Suprapubic skin (tissue), 4 donors: Measurements from ENCODE around the gene RIMKLA. TPM values are rescaled to one million over a fixed set of nuclear protein-coding genes. Genes with fewer than 3 reads are reported as not detected.
A peak's percentile ranks its signal among the peaks of the same experiment; 100 is the strongest.

Experiments used
- DNase-seq, 2 donors: peaks; one replicate each; pipeline ENCODE4 v3.0.0-alpha.2; 2019; ENCODE audit warnings: low spot score in 2 of 2
- H3K27ac ChIP-seq: fragments of 200-600 bp; sonication (generic); one replicate; pipeline ENCODE4 v1.5.1; 2019
- H3K27me3 ChIP-seq: fragments of 200-600 bp; sonication (generic); one replicate; pipeline ENCODE4 v1.5.1; 2019
- H3K36me3 ChIP-seq: fragments of 200-600 bp; sonication (generic); one replicate; pipeline ENCODE4 v1.5.1; 2019
- H3K4me1 ChIP-seq: fragments of 200-600 bp; sonication (generic); one replicate; pipeline ENCODE4 v1.5.1; 2019
- H3K4me3 ChIP-seq: fragments of 200-600 bp; sonication (generic); one replicate; pipeline ENCODE4 v1.5.1; 2019; ENCODE audit warnings: mild to moderate bottlenecking
- H3K9me3 ChIP-seq: fragments of 200-600 bp; sonication (generic); one replicate; pipeline ENCODE4 v1.5.1; 2019
- CTCF ChIP-seq, 2 donors: fragments of 200-600 bp in 1 of 2; fragments of 450-650 bp in 1 of 2; sonication (generic) in 1 of 2; IDR thresholded peaks; one replicate each; pipeline ENCODE4 v1.5.1; 2016 to 2019; ENCODE audit warnings: antibody characterized with exemption in 2 of 2, mild to moderate bottlenecking in 1 of 2, moderate library complexity in 1 of 2
- EP300 ChIP-seq: sonication (generic); formaldehyde crosslinking; IDR thresholded peaks from one replicate; pipeline ENCODE4 v1.6.1; 2017; ENCODE audit warnings: antibody characterized with exemption
- POLR2A ChIP-seq, 2 donors: fragments of 450-650 bp; IDR thresholded peaks; one replicate each; pipeline ENCODE4 v1.6.1; 2017; ENCODE audit warnings: antibody characterized with exemption in 2 of 2, mild to moderate bottlenecking in 2 of 2, moderate library complexity in 2 of 2
- POLR2AphosphoS5 ChIP-seq, 3 donors: sonication (generic); formaldehyde crosslinking; IDR thresholded peaks; one replicate each; pipeline ENCODE4 v1.6.1; 2017; ENCODE audit warnings: antibody characterized with exemption in 3 of 3
- WGBS: methylation state at CpG from one replicate; pipeline ENCODE4 v1.1.5; 2018; 5-methylcytosine and 5-hydroxymethylcytosine counted together
- total RNA-seq, 4 donors: library from RNA; depleted of rRNA; stranded (reverse); fragments of >200 nt; gene quantifications; one replicate each; pipeline ENCODE4 v1.1.0, GENCODE V29; 2016

RIMKLA gene
- total RNA-seq, 4 donors from 2014 or later, result 0.11 to 0.93 (median 0.54) TPM

DNA sequence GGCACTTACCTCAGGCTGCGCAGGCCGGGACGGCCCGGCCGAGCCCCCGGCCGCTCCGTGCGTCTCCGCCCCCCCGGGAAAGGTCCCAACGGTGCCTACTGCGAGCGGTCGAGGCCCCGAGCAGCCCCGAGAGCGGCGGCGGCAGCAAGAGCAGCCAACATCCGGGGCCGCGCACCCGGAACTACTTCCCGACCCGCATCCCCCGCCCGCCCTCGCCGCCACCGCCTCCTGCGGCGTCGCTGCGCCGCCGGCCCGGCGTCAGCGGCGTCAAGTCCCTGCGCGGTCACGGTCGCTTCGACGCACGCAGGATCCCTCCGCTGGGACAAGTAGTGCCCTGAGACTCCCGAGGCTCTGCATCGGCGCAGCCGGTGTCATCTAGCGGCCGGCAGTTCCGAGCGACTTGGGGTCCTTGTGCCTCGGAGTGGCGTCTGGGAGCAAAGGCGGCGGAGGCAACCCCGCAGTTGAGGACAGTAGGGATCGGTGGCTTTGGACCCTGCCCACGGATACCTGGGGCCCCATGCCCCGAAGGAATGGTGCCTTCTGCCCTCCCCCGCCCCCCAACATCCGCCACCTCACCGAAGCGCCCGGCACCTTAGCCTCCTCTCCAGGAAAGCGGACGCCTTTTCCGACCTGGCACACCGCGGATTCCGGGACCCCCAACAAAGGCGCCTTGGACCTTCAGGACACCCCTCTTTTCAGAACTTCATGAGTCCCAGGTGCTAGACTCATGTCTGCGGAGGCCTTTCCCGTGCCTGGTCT lies 45.4 kb upstream of the RIMKLA start, which contains the start of gene FOXJ3:
FOXJ3 (minus strand) TSS at position 186 of the 759 bp plus-strand sequence. CDS start 24,142 bp downstream, outside the sequence.
- no peaks in the 10 kb centered on the region for H3K27me3 ChIP-seq
- TF ChIP-seq POLR2A (IDR thresholded peaks at IDR 0.05) (peak in 1 of 2 donors; percentile 42), POLR2AphosphoS5 (IDR thresholded peaks at IDR 0.05) (peak in 2 of 3 donors; percentile 52 to 99), CTCF (IDR thresholded peaks at IDR 0.05) (no peak)
- H3K4me3 ChIP-seq, result peak within 1 kb of the TSS; percentile 79
- H3K9me3 ChIP-seq, result no peaks in the 10 kb centered on the region
- H3K36me3 ChIP-seq, result no peaks in the 10 kb centered on the region
- peaks cover 37% of the 10 kb centered on the region for H3K4me1 ChIP-seq
- 0% methylated on average over 8 of the region's 79 CpGs for WGBS
- H3K27ac ChIP-seq, result peak within 1 kb of the TSS; percentile 90
- peak; percentile 91 to 93 for DNase-seq

DNA sequence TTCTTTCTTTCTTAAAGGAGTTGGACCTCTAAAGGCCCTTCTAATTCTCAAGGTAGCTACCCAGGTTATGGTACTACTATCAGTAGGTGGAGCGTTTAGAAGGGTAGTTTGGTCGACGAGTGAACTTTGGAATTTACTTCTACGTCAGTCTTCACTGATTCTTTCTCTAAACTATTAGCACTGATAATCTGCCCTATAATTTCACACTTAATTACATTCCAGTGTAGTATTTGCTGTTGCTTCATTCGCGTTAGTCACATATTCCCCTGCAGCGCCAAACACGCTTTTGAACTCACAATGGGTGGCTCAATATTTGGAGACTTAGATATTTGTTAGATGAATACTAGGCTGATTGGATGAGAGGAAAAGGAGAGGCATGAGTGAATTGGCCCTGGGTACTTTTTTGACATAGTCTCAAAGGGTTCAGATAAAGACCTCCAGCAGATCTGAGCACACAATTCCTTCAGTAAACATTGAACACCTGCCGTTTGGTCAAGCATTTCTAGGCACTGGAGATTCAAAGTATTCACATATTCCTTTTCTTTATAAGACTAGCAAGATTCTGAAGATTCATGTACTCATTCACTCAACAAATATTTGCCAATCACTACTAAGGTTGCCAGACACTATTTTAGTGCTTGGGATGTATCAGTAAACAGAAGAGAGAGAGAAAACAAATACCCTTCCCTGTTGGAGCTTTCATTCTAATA lies 44.6 kb upstream of the RIMKLA start:
- 12% methylated on average over 9 of the region's 9 CpGs for WGBS
- no peak for TF ChIP-seq POLR2AphosphoS5 (IDR thresholded peaks at IDR 0.05)
- TF ChIP-seq CTCF (IDR thresholded peaks at IDR 0.05), result no peak
- TF ChIP-seq EP300, result no peak
- TF ChIP-seq POLR2A (IDR thresholded peaks at IDR 0.05), result no peak
- Histone ChIP-seq H3K27me3 (no peaks in the 10 kb centered on the region), H3K4me1 (peaks cover 37% of the 10 kb centered on the region), H3K27ac (peak overlapping the region; percentile 90), H3K9me3 (no peaks in the 10 kb centered on the region), H3K36me3 (no peaks in the 10 kb centered on the region), H3K4me3 (peak overlapping the region; percentile 79)
- peak in 1 of 2 donors; percentile 66 for DNase-seq

DNA sequence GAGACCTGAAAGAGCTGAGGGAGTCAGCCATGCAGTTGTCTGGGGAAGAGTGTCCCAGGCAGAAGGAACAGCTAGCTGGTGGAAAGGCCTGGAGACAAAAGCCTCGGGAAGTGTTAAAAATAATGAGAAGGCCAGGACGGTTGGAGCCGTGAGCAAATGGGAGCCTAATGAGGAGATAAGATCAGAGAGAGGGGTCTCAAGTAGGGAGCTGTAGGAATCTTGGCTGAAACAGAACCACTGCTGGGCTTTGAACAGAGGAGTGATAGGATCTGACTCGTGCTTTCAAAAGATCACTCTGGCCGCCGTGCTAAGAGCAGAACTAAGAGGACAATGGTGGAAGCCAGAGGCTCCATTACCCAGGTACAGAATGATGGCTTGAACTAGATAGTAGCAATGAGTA lies 43.6 kb upstream of the RIMKLA start:
- Histone ChIP-seq H3K4me1 (peaks cover 31% of the 10 kb centered on the region), H3K4me3 (no peak overlapping the region), H3K36me3 (no peaks in the 10 kb centered on the region), H3K27ac (no peak overlapping the region), H3K27me3 (no peaks in the 10 kb centered on the region), H3K9me3 (no peaks in the 10 kb centered on the region)
- 67% methylated on average over 6 of the region's 6 CpGs for WGBS
- no peak for TF ChIP-seq POLR2AphosphoS5 (IDR thresholded peaks at IDR 0.05)
- TF ChIP-seq EP300, result no peak
- no peak for TF ChIP-seq POLR2A (IDR thresholded peaks at IDR 0.05)
- TF ChIP-seq CTCF (IDR thresholded peaks at IDR 0.05), result no peak
- DNase-seq, result no peak

- 72% methylated on average over 2 of the region's 2 CpGs for WGBS
- Histone ChIP-seq H3K36me3 (no peaks in the 10 kb centered on the region), H3K27ac (no peak overlapping the region), H3K9me3 (no peaks in the 10 kb centered on the region), H3K4me1 (peaks cover 8% of the 10 kb centered on the region), H3K27me3 (no peaks in the 10 kb centered on the region), H3K4me3 (no peak overlapping the region)
- no peak for DNase-seq
- no peak for TF ChIP-seq EP300
These were observed 40.5 kb upstream of the RIMKLA start for GRCh38 chr1:42340093-42340492.

GRCh38 chr1:42340901-42341300 lies 39.7 kb upstream of the RIMKLA start:
- WGBS, result 100% methylated on average over 1 of the region's 1 CpG
- H3K27ac ChIP-seq, result no peak overlapping the region

More at GRCh38 chr1:42340901-42341300, 39.7 kb upstream of the RIMKLA start:
- H3K9me3 ChIP-seq, result no peaks in the 10 kb centered on the region
- no peak for DNase-seq
- H3K36me3 ChIP-seq, result no peaks in the 10 kb centered on the region
- TF ChIP-seq CTCF (IDR thresholded peaks at IDR 0.05) (no peak), EP300 (no peak), POLR2A (IDR thresholded peaks at IDR 0.05) (no peak), POLR2AphosphoS5 (IDR thresholded peaks at IDR 0.05) (no peak)
- no peak overlapping the region for H3K4me3 ChIP-seq
- H3K27me3 ChIP-seq, result no peaks in the 10 kb centered on the region
- peaks cover 6% of the 10 kb centered on the region for H3K4me1 ChIP-seq
